Left kidney (tissue), 8 donors: ENCODE measurements around the gene CNNM2. TPM values are rescaled to one million over a fixed set of nuclear protein-coding genes. Genes with fewer than 3 reads are reported as not detected.
A peak's percentile ranks its signal among the peaks of the same experiment; 100 is the strongest.

Experiments
- DNase-seq: peaks from one replicate; pipeline ENCODE4 v3.0.0-alpha.2; 2013
- long read RNA-seq, 8 donors: transcript quantifications; one replicate each; lab custom pipeline, GENCODE V29; 2026
- polyA plus RNA-seq: library from polyadenylated mRNA; unstranded; fragments of 120-200 nt; gene quantifications from one replicate; pipeline ENCODE4 v1.2.1, GENCODE V29; 2013; ENCODE audit not compliant: insufficient read length

The CNNM2 gene
- 10.1 TPM for polyA plus RNA-seq
- long read RNA-seq, donor 1, full-length matches to known transcripts = 1 of 1 reads
- long read RNA-seq, donor 1, partial matches to known transcripts = 0 of 1 reads
- long read RNA-seq, donor 1, other reads (novel, unspliced or antisense) = 0 of 1 reads
- long read RNA-seq, donor 2, partial matches to known transcripts = 0 of 3 reads
- long read RNA-seq, donor 2, other reads (novel, unspliced or antisense) = 0 of 3 reads
- long read RNA-seq, donor 3, partial matches to known transcripts = 0 of 1 reads
- long read RNA-seq, donor 3, other reads (novel, unspliced or antisense) = 0 of 1 reads
- long read RNA-seq, donor 4 = 0 reads
- long read RNA-seq, donor 5, partial matches to known transcripts = 0 of 2 reads
- long read RNA-seq, donor 5, other reads (novel, unspliced or antisense) = 0 of 2 reads
- long read RNA-seq, donor 6, partial matches to known transcripts = 0 of 2 reads
- long read RNA-seq, donor 6, other reads (novel, unspliced or antisense) = 0 of 2 reads
- long read RNA-seq, donor 7, partial matches to known transcripts = 0 of 4 reads
- long read RNA-seq, donor 7, other reads (novel, unspliced or antisense) = 0 of 4 reads
- long read RNA-seq, donor 8, partial matches to known transcripts = 0 of 2 reads
- long read RNA-seq, donor 8, other reads (novel, unspliced or antisense) = 0 of 2 reads

DNA sequence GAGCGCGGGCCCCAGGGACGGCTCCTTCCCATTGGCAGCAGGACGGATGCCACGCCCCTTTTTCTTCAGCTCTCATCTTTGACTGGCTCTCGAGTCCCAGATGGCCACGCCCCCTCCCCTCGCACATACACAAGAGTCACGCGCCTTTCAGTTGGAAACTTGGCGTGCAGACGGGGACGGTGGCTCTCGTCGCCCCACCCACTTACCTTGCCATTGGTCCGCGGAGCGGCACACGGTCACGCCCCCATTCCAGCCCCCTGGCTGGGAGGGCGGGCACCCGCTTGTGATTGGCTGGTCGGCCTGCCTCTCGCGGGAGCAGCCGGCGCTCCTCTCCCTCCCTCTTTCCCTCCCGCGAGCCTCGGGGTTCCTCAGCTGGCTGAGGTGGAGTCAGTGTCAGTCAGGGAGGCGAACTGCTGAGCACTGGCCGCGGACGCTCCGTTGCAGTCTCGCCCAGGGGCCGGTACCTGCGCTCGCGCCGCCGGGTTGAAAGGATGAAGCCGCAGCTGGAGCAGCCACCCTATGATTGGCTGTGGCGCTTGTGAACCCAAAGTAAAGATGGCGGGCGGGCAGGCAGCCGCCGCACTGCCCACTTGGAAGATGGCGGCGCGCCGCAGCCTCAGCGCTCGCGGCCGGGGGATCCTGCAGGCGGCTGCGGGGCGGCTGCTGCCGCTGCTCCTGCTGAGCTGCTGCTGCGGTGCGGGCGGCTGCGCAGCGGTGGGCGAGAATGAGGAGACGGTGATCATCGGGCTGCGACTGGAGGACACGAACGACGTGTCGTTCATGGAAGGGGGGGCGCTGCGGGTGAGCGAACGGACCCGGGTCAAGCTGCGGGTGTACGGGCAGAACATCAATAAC, at the start of gene CNNM2:
Gene CNNM2, plus strand, starts transcription at position 333 of the 855 bp plus-strand sequence. Its CDS starts 187 bp downstream, at position 520.
- DNase-seq = peak; percentile 99

DNA sequence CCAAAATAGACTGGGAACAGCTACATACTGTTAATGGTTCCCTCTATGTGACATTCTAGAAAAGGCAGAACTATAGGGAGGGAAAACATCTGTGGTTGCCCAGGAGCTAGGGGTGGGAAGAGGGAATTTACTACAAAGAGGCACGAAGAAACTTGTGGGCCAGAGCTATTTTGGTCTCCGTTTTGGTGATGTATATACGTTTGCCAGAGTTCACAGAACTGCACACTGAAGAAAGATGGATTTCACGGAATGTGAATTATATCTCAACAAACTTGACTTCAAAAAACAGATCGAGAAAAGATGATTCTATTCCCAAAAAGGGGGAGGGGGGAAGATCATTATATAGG, 49.2 kb upstream of the CNNM2 start:
- peak; percentile 19 for DNase-seq

DNA sequence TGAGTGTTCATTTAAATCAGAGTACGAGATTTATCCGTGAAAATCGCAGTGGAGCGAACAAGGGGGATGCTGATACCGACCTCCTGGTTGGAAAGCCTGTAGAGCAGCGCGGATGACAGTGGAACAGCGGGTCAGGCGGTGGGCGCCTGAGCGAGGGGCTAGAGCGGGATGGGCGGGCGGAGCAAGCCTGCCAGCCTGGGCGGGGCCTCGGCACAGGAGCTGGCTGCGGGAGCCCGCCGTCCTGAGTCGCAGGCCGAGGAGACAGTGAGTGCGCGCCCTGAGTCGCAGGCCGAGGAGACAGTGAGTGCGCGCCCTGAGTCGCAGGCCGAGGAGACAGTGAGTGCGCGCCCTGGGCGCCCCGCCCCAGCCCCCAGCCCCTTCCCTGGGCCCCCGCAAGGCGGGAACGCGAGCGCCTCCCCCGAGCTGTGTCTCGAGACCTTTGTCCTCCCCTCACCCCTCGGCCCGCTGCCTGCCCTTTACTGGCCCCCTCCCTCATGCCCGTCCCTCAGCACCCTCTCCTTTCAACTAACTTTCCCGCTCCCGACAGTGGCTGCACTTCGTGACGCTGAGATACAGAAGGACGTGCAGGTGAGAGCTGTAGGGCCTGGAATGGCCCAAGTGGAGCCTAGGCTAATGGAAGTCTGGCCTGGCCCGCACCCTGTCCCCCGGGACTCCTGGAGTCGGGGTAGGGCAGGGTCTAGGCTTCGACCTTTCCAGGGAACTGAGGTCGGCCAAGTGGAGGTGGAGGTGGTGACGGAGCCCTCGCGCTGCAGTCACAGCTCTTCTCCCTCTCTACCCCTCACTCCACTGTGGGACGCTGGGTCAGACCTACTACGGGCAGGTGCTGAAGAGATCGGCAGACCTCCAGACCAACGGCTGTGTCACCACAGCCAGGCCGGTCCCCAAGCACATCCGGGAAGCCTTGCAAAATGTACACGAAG, 48.6 kb upstream of the CNNM2 start, which contains the start of gene AS3MT:
Gene AS3MT, plus strand, starts transcription at position 213 of the 941 bp plus-strand sequence. Its CDS starts 123 bp downstream, at position 336.
- DNase-seq = peak; percentile 59

DNA sequence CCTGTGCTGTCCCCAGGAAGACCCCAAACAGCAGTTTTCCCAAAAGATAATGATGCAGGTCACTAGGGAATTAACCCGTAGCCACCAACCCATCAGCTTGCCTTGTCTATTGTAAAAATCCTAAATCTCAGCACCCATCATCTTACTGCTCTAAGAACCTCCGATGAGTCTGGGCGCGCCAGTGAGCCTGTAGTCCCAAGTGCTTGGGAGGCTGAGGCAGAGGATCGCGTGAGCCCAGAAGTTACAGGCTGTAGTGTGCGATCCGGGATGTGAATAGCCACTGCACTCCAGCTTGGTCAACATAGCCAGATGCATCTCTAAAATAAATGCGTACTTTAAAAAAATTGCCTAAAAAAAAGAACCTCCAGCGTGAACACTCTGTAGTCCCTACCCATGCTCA, 47.9 kb upstream of the CNNM2 start:
- DNase-seq = no peak

DNA sequence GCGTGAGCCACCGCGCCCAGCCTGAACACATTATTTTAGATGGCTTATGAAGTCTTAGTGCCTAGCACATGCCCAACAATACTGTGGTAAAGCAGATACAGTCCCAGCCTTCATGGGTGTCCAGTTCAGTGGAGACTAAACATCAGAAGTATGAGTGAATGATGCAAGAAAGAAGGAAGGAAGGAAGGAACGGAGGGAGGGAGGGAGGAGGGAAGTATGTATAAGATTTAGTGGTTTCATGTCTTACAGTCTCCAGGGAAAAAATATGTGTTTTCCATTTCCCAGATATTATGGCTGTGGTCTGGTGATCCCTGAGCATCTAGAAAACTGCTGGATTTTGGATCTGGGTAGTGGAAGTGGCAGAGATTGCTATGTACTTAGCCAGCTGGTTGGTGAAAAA, 45.9 kb upstream of the CNNM2 start:
- DNase-seq = no peak

DNA sequence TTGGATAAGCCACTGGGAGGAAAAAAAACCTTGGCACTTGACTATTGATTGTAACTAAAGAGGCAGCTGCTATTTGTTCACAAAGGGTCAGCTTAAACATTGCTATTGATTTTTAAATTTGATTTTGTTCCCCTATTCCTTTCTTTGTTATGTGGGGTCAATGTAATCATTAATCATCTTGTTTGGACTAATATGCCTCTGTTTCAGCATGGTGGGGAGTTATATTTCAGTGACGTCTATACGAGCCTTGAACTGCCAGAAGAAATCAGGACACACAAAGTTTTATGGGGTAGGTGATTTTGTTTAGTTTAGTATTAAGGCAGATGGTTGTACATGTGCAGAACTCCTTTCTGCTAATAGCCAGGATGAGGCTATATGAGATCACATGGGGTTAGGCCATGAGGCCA, 41.3 kb upstream of the CNNM2 start:
- DNase-seq = no peak

DNA sequence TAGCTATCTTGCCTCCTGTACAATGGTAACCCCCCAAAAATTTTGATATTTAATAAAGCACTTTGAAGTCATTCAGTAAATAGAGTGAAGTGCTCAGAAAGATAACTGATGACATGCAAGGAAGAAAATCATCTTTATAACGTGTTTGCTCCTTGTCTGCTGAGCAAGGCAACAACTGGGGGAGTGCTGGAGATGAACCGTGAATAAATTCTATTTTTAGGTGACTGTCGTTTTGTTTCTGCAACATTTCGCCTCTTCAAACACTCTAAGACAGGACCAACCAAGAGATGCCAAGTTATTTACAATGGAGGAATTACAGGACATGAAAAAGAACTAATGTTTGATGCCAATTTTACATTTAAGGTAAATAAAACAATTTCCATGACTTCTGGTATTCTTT, 39.5 kb upstream of the CNNM2 start:
- no peak for DNase-seq

DNA sequence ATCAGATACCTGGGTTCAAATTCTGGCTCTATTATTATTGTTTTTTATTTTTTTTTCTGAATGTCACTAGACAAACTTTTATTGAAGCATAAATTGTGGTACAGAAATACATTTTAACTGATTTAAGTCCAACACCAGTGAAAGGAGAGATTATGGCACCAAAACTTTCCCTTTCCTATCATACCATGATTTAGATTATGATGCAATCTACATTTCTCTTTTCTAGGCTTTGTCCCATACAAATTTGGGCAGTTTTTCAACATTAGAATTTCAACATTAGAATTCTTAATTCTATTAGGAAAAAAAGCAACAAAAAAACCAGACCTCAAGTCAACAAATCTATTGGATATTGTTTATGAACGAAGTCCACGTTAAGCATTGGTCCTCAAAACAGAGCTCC, 37.8 kb upstream of the CNNM2 start:
- DNase-seq = no peak

DNA sequence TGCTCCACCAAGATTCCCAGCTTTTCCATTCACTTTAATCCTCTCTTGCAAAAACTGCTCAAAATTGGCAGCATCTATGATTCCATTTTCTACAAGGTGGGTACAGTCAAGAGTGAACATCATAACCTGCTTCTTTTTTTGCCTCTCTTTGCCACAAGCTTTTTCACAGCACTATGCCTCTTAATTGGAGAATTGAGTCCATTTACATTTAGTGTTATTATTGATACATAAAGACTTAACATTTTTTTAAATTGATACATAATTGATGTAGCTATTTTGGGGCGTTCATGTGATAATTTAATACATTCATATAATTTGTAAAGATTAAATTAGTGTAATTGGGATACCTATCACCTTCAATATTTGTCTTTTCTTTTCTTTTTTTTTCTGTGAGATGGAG, 30.0 kb upstream of the CNNM2 start:
- no peak for DNase-seq

DNA sequence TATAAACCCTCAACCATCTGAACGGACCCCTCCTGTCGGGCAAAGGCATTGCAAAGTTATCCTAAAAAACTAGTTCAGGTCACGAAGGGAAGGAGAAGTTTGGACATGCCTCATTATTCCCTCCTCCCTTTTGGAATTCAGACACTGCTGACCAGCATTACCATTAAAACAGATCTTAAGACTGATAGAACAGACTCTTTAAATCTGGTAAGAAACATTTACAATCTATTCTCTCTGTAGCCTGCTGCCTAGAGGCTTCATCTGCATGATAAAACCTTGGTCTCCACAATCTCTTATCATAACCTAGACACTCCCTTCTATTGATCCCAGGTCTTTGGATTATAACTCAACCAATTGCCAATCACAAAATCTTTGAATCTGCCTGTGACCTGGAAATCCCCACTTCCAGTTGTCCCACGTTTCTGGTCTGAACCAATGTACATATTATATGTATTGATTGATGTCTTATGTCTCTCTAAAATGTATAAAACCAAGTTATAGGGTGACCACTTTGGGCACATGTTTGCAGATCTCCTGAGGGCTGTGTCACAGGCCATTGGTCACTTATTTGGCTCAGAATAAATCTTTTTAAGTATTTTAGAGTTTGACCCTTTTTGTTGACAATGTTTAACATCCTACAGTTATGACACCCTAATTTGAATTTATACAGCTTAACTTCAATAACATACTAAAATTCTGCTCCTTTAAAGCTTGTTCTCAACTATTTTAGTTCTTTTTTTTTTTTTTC, 23.5 kb upstream of the CNNM2 start:
- no peak for DNase-seq

DNA sequence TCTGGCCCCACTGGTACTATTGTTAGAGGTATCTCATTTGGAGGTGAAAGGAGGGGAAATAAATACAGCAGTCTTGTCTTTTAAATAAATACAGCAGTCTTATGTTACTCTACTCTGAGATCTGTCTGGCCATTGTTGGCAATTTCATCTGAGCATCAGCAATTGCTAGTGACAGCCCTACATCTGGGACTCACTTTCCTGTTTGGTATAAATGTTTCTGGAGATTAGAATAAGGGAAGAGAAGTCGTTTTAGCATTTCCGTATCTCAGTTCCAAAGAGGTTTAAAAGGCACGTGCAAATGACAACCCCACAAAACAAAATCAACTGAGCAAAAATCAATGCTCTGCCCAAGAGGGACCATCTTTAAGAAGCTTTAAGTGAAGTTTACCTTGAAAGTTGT, 18.1 kb upstream of the CNNM2 start:
- no peak for DNase-seq

DNA sequence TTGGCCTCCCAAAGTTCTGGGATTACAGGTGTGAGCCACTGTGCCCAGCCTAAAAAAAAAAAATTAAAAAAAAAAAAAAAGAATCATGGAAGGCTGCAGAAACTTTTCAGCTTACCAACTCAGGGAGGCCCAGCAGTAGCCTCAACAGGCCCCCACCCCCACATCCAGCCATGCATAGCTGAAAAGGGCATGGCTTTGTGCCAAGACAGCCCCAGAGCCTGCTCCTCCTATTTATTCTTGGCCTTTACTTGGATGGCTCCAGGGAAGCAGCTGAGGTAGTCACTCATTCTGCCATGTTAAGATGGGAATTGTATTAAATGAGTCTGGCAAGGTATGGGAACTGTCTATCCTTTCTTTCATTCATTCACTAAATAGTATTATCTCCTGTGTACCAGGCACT, 13.7 kb upstream of the CNNM2 start:
- DNase-seq = no peak

DNA sequence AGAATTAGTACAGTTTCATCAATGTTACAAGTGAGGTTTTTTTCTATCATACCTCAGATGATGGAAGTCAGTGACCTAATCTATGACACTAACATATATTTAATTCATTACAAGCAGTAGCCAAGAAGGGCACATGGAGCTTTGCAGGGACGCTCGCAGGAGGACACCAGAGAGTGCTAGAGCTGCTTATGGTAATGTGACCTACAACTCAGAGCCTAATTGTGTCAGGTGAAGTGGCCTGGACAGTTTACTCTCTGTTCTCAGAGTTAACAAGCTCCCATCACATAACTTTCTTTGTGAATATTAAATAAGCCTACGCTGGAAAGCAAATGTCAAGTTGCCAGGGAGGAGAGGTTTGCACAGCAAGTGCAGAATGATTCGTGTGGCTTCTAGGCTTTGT, 11.6 kb upstream of the CNNM2 start:
- no peak for DNase-seq

DNA sequence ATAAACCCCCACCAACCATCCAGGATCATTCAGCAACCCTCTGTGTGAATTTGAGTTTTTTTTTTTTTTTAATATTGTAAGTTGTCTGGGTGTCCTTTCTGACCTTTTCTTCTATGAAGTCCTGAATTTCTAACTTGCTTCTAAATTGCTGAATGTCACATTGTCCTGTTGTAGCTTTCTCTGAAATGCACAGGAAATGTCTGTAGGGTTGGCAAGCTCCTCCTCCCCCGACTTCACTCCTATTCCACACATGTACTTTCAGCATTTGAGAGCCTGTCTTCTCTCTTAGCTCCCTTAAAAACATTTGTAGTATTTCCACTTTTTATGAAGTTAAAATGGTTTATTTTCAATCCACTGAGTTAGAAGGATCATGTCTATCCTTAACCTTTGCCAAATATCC, 3.3 kb upstream of the CNNM2 start:
- no peak for DNase-seq

DNA sequence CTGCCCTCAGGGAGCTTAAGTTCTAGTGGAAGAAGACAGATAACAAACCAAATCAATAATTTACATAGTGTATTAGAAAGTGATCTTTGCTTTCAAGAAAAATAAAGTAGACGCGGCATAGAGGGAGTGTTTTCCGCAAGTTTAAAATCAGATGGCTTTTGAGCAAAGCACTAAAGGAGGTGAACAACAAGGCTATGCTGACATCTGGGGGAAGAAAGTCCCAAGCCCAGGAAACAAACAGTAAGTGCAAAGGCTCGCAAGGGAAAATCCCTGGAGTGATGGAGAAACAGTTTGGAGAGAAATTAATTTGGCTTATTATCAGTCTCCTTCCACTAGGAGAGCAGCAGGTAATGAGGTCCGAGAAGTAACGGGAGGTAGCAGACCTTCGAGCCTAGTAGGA, 1.9 kb upstream of the CNNM2 start:
- no peak for DNase-seq

DNA sequence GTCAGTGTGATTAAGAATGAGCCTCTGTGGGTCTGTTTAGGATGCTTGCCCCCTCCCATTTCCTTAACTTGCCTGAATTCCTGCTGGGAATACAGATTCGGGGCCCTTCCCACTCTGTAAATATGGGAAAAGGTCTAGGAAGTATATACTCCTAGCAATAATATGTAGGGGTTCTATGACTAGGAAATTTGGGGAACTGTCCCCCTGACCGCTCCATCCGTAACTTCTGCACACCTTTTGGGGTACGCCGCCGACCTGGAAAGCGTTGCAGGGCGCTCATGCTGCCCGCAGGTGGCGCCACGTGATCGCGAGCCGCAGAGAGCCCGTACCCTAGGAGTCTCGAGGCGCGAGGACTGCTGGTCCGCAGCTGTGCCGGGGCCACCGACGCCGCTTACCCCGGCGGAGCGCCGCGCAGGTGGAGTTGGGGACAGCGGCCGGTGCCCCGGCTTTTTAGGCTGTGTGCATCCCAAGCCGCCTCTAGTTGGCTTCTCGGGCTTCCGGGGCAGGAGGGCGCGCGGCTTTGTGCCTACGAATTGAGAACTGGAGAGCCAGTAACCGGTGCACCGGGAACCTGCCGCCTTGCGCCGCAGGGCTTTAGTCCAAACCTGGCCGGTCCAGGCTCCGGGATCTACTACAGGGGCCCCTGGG, 656 bp upstream of the CNNM2 start:
- peak; percentile 70 for DNase-seq

DNA sequence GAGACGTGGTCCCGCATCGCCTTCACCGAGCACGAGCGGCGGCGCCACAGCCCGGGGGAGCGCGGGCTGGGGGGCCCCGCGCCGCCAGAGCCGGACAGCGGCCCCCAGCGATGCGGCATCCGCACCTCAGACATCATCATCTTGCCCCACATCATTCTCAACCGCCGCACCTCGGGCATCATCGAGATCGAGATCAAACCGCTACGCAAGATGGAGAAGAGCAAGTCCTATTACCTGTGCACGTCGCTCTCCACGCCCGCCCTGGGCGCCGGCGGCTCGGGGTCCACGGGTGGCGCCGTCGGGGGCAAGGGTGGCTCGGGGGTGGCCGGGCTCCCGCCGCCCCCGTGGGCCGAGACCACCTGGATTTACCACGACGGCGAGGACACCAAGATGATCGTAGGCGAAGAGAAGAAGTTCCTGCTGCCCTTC, 737 bp downstream of the CNNM2 start:
- DNase-seq = no peak

DNA sequence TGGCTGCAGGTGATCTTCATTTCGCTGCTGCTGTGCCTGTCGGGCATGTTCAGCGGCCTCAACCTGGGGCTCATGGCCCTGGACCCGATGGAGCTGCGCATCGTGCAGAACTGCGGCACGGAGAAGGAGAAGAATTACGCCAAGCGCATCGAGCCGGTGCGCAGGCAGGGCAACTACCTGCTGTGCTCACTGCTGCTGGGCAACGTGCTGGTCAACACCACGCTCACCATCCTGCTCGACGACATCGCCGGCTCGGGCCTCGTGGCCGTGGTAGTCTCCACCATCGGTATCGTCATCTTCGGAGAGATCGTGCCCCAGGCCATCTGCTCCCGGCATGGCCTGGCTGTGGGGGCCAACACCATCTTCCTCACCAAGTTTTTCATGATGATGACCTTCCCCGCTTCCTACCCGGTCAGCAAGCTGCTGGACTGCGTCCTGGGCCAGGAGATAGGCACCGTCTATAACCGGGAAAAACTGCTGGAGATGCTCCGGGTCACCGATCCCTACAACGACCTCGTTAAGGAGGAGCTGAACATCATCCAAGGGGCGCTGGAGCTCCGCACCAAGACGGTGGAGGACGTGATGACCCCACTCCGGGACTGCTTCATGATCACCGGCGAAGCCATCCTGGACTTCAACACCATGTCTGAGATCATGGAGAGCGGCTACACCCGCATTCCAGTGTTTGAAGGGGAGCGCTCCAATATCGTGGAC, 1.3 kb downstream of the CNNM2 start:
- DNase-seq = peak; percentile 19

DNA sequence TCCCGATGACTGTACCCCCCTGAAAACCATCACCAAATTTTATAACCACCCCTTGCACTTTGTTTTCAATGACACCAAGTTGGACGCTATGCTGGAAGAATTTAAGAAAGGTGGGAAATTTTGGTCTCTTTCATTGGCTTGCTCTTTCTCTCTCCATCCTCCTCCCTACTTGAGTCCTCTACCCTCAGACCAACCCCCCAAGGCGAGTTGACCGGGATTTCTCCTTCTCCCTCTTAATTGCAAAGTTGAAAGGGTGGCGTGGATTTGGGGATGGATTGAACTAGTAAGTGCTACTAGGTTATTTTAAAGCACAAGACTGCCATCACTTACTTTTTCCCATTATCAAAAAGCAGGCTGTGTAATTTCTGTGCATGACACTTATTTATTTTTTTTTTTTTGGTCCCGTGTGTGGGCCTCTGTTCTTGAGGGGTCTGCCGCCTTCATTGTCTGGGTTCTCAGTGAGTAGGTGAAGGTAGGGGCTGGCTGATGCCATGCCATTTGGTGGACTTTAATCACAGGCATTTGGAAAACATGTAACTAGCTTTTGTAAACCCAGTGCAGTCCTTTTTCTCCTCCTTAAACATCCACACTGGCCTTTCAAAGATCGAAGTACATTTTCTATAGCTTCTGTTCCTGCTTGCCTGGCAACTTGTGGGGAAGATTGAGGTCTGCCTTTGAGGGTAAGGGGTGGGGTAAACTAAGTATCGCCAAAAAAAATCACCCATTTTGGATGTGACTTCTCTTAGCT, 2.1 kb downstream of the CNNM2 start:
- no peak for DNase-seq
